Loucy (cell line): ENCODE results near the gene SERINC1.

ENCODE experiments used
- EZH2phosphoT487 ChIP-seq: fragments of 200-600 bp; IDR thresholded peaks from 2 replicates; pipeline ENCODE4 v1.6.1; 2018; ENCODE audit warnings: antibody characterized with exemption, mild to moderate bottlenecking, moderate library complexity, borderline replicate concordance
- TF ChIP-seq, protein P1 (sequence below): fragments of 200-600 bp; sonication (generic); conservative IDR thresholded peaks from 2 replicates; pipeline ENCODE4 v1.5.1; 2014; ENCODE audit warnings: mild to moderate bottlenecking, antibody characterized with exemption, low read length

DNA sequence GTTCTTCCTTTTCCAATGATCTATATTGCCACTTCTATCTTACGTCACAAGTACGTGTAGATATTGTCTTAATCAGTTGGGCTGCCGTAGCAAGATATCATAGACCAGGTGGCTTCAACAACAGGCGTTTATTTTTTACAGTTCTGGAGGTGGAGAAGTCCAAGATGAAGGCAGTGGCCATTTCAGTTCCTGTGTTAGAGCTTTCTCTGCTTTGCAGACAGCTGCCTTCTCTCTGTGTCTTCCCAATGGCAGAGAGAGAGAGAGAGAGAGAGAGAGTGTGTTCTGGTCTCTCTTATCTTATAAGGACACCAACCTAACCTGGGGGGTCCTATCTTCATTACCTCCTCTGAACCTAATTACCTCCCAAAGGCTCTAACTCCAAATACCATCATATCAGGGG, 63.9 kb downstream of the SERINC1 start:
- TF ChIP-seq, protein P1, sequence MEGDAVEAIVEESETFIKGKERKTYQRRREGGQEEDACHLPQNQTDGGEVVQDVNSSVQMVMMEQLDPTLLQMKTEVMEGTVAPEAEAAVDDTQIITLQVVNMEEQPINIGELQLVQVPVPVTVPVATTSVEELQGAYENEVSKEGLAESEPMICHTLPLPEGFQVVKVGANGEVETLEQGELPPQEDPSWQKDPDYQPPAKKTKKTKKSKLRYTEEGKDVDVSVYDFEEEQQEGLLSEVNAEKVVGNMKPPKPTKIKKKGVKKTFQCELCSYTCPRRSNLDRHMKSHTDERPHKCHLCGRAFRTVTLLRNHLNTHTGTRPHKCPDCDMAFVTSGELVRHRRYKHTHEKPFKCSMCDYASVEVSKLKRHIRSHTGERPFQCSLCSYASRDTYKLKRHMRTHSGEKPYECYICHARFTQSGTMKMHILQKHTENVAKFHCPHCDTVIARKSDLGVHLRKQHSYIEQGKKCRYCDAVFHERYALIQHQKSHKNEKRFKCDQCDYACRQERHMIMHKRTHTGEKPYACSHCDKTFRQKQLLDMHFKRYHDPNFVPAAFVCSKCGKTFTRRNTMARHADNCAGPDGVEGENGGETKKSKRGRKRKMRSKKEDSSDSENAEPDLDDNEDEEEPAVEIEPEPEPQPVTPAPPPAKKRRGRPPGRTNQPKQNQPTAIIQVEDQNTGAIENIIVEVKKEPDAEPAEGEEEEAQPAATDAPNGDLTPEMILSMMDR, result no peak
- no peak for TF ChIP-seq EZH2phosphoT487
